Left ventricle myocardium superior (tissue), 1 donor: Measurements from ENCODE around the gene EEF1G. TPM values are rescaled to one million over a fixed set of nuclear protein-coding genes. Genes with fewer than 3 reads are reported as not detected.
"Not testable (repeated sequence)": the region's sequence is repeated elsewhere in the genome, so short reads cannot be mapped to it uniquely, and the experiment has no call there.

Experiments used
- ATAC-seq: fragments of 200-7000 bp; cut with Tn5 transposase; one replicate; pipeline ENCODE4 v1.9.1; 2020; ENCODE audit warnings: mild to moderate bottlenecking, moderate library complexity
- DNase-seq: peaks from one replicate; pipeline ENCODE4 v3.0.0-alpha.2; 2020
- intact Hi-C: fragments of 100-400 bp; cut with micrococcal nuclease; formaldehyde crosslinking; loops from one replicate; pipeline ENCODE4 v1.11.0; 2022
- total RNA-seq: library from RNA; stranded (reverse); fragmentation: NEBNext Ultra II Directional; extraction: Animal tissue kit (Norgen Biotek cat#: 25700); gene quantifications from one replicate; pipeline ENCODE4 v1.2.1, GENCODE V29; 2021
- donor health status: DM: no; HTN: yes; CAD: no; lungs with severe emphysema.

Gene EEF1G
- total RNA-seq, 1 donor from 2014 or later: 804 TPM

DNA sequence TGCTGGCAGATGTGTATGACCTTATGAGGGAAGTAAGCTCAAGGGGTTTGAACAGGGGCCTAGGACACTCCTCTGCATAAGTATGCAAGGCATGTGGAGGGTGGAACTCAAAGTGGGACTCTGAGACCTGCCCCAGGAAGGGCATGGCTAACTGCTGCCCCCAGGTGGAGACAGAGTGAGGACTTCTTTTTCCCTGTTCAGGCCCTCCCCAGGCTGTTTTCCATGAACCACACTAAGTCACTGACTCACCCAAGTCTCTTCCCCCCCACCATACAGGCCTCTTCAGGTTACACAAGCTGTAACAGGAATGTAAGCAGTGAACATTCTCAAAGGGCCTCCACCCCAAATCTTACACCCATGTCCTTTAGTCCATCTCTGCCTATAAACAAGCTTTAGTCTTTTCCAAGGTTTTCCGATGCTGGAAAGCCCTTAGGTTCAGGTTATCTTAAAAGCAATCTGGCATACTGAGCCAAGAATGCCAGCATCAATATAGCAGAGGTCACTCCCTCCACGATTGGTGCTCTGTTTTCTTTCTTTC lies 13.1 kb downstream of the EEF1G start:
- ATAC-seq (peak; percentile 84), DNase-seq (peak; percentile 86)
- intact Hi-C loops: no loop called here

DNA sequence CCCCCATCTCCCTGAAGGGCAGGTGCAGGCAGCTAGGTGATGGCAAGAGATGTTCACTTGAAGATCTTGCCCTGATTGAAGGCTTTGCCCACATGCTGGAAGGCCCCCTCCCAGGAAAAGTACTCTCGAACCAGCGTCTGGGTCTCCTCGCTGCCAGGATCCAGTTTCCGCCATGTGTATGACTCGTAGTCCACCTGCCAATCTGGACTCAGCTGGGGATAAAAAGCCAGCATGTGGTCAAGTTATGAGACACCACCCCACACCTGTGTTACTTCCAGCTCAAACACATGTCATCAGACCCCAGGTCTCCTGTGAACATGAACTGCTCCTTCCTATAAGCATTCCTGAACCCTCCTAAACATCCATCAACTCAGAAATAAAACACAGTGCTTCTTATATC lies 14.1 kb downstream of the EEF1G start:
- ATAC-seq, intact Hi-C loops: not testable (repeated sequence)
- peak; percentile 10 for DNase-seq

DNA sequence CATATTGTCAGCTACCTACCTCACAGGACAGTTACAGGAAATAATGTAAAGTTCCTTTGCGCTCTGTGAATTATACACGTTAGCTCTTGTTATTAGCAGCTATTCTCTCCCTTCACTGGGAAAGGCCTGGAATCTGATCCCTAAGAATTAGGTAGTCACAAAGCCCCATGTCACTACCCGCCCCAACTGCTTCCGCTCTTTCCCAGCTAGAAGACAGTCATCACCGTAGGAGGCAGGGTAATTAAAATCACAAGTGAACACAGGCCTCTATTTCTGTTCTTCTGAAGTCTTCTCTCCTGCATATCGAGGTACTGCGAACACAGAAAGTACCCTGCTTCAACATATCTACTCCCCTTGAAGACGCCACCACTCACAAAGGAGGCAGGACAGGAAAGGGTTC lies 14.5 kb downstream of the EEF1G start:
- ATAC-seq (no peak), DNase-seq (no peak)
- intact Hi-C loops: no loop called here

DNA sequence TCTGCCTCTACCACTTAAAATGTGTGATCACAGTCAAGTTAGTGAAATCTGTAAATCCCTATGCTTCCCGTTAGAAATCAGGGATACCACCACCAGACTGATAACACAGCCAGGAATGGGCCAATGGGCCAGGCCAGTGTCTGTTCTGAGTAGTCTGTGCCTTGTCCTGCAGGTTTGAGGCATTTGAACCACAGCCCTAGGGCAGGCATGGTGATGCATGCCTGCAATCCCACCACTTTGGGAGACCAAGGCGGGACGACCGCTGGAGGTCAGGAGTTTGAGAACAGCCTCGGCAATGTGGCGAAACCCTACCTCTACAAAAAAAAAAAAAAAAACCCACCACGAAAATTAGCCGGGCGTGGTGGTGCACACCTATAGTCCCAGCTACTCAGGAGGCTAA lies 15.0 kb downstream of the EEF1G start:
- ATAC-seq (no peak), DNase-seq (peak; percentile 30)

DNA sequence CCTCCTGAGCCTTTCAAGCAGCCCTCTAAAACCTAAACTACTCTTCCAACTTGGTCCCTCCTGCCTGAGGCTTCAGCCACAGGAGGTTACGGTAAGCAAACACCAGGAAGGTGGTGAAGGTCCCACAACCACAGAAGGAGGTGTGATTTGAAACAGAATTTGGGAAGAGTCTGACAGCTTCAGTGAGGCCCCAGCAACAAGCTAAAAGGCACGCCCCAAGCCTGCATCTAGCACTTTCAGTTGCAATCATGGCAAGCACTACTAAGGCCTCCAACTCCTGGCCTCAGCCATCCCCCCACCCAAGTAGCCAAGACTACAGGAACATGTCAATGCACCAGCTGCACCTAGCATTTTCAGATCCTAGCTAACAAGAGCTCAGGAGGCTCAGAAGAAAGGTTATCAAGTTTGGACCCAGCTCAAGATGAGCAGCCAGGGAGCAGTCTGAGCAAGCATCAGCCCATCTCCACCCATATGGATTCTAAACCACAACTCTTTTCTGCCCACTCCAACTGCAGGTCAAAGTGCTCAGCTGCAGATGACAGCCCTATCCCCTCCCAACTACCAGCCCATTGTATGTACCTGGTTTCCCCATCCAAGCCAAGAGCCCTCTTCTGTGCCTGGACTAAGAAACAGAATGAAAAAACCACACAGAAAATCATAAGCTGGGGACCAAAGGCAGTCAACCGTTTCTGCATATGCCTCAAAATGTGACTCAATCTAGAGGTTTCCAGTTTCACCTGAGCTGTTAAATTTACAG lies 16.6 kb downstream of the EEF1G start:
- intact Hi-C loops: no loop called here
- DNase-seq: no peak

More for the DNA sequence above, 15.0 kb downstream of the EEF1G start:
- intact Hi-C loops: no loop called here

DNA sequence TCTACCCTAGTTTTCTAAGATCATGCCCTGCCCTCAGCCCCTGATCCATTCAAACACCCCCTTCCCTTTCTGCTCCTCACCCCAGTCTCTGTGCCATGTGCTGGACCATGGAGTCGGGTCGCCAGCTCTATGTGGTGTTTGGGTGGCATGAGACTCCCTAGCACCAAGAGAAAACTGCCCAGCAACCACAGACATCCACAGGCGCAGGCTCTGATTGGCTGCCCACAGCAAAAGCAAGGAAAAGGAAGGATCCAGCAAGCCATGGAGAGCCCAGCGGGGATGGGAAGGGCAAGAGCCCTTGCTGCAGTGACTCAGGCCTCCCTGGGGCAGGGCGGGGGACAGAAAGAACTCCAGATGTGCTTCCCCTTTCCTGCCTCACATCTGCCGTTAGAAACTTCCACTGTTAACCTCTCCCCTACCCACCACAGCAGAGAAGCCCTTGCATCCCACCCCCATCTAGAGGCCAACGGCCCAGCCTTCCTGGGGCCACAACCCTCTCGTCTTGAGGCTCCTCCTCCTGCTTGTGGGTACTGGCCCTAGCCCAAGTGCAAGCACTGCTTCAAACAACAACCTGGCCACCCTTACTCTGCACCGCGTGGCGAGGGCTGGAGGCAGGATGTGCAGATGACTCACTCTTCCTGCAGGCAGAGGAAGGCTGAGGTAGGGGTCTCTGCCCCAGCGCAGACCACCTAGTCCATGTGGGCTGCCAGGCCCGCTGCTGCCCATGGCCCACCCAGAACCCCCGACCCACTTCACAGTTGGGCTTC lies 17.4 kb downstream of the EEF1G start:
- peak; percentile 90 for DNase-seq
- ATAC-seq: peak; percentile 63

More for the DNA sequence above, 16.6 kb downstream of the EEF1G start:
- no peak for ATAC-seq

DNA sequence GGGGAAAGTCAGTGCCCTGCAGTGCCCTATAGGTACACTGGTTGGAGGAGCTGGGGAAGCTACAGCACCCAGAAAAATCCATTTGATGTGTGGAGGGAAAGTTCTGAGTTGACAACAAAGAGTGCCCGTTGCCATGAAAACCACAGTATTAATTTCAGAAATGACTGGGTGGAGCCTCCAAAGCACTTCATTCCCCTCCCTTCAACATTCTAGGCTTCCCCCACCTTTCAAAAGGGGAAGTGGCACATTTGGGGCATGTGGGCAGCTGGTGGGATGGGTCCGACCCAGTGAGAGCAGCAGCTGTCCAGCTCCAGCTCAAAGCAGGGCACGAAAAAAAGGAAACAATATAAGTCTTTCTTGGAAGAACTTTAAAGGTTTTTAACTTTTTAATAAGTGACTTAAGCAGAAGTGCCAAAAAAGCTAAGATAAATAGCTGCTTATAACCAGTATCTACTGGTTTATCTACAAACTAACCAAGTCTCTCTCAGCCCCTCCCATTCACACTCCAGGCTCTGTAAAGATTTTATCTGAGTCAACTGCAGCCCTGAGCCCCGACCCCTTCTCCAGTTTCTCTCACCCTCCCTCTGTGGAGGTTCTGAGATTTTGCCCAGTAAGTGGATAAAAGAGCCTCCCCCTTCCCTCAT lies 18.1 kb downstream of the EEF1G start:
- intact Hi-C loops: no loop called here
- ATAC-seq: peak; percentile 8
- peak; percentile 57 for DNase-seq

More for the DNA sequence above, 17.4 kb downstream of the EEF1G start:
- intact Hi-C loops: no loop called here

DNA sequence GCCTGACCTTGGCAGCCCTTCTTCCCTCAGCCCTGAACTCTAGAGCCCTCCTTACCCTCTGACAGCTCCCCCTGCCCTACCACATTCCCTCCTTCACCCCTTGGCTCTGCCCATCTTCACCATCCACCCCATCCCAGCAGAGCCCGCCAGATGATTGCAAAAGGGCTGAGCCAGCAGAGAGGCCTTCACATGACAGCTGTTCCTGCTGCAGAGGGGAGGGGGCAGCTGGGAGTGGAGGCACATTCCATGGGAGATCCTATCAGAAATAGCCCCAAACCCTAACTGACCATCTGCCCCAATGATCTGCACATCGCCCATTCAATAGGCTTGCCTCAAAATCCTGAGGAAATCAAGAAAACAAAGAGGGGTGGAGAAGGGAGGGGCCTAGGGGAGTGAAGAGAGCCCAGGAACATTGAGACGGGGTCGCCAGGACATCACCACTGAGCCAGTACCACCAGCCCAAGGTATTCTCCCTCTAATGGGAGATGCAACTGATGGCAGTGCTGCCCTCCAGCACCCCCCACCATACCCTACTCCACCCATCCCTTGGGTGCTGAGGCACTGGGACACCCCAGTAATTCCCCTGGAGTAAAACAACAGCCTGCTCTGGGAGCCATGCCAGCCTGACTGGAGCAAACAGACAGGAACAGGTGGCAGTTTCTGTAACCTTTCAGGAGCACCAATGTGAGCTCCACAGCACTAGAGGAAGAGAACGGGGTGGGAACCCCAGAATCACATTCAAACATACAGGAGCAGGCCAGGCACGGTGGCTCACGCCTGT lies 19.1 kb downstream of the EEF1G start:
- no peak for DNase-seq
- no peak for ATAC-seq
- intact Hi-C loops: no loop called here

DNA sequence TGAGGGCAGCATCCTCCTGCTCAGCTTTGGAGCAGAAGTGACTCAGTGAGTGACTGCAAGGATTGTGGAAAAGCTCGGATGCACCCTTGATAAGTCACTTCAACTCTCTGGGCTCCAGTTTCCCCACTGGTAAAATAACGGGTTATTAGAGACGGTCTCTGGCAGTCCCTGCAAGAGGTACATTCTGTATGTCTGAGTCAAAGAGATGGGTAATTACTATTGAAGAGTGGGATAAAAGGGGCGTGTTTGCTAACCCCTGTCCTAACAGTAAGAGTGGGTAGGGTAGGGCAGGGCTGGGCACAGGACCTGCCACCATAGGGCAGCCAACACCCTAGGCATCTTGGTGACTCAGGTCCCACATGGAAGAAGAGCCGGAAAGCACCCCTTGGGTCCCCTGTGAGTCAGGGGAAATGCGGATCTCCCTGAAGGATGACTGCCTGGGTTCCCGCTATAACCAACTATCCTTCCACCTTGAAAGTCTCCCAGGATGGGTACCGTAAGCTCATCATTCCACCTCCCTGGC lies 19.8 kb downstream of the EEF1G start:
- ATAC-seq (no peak), DNase-seq (no peak)
- intact Hi-C loops: no loop called here

DNA sequence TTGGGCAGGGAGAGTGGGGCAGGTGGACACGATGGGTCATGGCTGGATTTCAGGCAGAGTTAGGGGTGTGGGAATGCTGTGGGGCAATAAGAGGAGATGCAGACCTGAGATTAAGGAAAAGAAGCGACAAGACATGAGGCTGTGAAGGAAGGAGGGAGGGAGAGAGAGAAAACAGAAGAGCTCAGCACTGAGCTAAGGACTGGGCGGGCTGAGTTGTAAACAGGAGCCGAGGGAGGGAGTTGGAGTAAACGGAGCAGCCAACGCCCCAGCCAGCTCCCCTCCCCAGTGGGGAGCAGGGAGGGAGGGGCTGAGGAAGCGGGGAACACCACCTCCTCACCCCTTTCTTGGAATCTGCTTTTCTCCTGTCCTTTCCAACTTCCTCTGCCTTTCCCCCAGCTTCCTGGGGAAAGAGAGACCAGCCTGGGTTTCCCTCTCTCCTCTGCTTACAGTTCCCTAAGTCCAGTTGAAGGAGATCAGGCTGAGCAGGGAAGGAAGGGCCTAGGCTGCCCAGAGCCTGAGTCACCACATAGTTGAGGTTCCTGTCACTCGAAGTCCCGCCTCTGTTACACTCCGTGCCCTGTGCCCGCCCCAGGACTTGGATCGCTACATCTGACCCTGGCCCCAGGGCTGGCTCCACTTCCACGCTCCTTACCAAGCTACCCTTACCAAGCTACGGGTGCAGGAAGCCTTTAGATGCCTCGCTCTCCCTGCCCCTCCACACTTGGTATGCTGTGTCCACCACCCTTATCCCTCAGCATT lies 20.4 kb downstream of the EEF1G start:
- ATAC-seq (peak; percentile 80), DNase-seq (peak; percentile 86)
- intact Hi-C loops: no loop called here

DNA sequence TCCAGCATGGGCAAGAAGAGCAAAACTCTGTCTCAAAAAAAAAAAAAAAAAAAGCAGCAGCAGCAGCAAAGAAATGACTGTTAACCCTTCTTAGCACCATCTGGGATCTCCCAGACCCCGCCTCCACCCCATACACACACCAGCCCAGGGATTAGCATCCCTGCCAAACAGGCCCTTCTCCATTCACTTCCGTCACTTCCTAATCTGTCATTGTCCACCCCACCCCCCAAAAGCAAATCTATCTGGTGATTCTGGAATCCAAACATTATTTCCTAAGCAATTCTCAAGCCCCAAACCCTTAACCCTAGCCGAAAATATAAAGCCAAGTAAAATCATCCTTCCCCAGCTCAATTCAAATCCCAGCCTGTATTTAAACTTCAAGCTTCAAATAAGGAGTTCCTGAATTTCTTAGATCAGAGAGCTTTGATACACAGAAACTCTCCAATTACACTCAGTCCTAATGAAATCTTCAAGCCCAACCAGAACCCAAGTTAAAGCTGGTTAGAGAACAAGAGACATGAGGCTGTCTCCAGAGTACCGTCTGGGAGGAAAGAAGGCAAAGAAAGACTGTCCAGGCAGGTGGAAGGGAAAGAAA lies 21.1 kb downstream of the EEF1G start:
- ATAC-seq (no peak), DNase-seq (no peak)
- intact Hi-C loops: no loop called here

DNA sequence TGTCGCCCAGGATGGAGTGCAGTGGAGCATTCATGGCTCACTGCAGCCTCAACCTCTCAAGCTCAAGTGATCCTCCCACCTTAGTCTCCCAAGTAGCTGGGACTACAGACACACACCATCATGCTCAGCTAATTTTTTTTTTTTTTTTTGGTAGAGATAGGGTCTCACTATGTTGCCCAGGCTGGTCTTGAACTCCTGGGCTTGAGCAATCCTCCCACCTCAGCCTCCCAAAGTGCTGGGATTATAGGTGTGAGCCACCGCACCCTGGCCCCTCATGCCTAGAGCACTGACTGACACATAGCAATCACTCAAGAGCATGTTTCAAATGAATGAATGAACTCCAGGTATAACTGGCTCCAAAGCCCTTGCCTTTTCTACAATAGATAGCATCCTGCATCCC lies 23.2 kb downstream of the EEF1G start:
- intact Hi-C loops, DNase-seq, ATAC-seq: not testable (repeated sequence)

DNA sequence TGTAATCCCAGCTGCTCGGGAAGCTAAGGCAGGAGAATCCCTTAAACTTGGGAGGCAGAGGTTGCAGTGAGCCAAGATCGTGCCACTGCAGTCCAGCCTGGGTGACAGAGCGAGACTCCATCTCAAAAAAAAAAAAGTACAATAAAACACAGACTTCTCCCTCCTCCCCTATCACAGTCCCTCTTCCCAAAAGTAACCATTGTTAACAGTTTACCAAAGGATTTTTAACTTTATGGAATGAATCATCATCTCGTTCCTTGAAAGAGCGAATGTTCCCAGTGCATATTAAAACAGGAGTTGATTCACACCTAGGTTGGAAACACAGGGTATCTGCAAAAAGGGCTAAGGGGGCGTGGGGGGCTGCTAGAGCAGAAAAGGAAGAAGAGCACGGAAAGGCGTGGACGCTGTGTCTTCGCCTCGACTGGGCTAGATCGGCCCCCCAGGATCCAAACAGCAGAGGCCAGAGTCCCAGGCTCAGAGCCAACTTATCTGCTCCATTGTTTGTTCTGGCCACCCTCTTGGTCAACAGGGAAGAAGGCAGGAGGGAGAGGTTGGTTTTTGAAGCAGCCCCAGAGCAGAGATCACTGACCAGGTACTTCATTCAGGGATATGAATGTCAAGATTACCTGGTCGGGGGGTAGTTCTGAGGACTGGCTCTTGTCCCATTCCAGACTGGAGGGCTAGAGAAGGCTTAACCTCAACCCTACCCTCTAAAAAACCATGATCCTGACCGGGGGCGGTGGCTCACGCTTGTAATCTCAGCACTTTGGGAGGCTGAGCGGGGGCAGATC lies 25.0 kb downstream of the EEF1G start:
- intact Hi-C loops: loop anchor here (10.0 kb wide), 2 partner anchors 114 to 154 kb away; no protein-coding TSS in a partner anchor
- ATAC-seq: no peak
- DNase-seq: no peak

DNA sequence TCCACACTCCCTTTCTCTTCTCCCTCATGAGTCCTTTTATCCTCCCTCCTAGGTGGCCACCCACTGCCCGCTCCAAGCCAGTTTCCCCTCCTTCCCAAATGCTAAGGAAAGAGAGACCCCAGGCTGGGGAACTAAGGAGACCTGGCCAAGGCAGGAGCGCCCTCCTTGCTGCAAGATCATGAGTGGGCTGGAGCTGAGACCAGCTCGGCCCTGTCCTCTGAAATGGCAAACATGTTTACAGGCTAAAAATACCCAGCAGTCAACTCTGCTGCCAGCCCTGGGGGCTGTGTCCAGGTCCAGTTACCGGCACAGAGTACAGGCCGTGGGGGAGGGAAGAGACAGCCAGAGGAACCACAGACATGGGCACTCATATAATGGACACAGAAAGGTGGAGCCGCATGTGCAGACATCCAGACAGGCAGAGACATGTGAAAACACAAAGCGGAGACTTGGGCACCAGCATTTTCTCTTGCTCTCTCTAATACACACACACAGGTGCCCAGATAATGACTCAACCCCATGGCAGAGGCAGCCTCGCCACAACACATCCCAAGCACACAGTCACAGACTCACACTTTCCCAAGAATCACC lies 25.9 kb downstream of the EEF1G start:
- ATAC-seq: peak; percentile 39
- intact Hi-C loops: loop anchor here (10.0 kb wide), 2 partner anchors 113 to 153 kb away; no protein-coding TSS in a partner anchor
- DNase-seq: peak; percentile 81

DNA sequence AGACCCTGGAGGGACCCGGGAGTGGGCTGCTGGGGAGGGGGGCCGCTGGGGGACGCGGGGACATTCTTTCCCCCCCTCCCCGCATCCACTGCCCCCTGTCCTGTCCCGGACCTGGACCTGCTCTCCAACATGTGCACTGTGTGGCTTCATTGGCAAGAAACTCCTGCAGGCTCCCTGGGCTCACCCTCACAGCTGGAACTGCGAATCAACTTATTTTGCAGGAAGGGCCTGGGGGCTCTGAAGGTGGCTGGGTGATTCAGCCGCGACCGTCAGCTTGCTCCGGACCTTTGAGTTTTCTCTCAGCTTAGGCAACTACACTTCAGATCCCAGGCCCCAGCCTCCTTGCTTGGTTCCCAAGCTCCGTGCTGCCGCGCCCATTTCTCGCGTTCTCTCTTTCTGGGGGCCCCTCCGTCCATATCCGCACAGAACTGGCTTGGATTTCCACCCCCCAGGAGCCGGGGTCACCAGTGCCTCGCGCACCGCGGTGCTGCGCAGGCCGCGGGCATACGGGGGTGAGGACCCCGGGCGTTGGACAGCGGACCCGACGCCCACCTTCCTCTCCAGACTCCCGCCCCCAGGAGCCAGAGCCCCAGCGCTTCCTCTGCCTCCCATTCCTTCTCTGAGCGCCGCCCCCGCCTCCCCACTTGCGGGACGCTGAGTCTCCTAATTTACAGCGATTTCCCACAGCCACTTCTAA lies 26.6 kb downstream of the EEF1G start:
- intact Hi-C loops: loop anchor here (10.0 kb wide), 2 partner anchors 112 to 152 kb away; no protein-coding TSS in a partner anchor
- ATAC-seq: no peak

More for the DNA sequence above, 26.6 kb downstream of the EEF1G start:
- DNase-seq: peak; percentile 51
